Progenitor cell of endocrine pancreas (in vitro differentiated cells): ENCODE results near the gene TMEM35B. TPM values are rescaled to one million over a fixed set of nuclear protein-coding genes. Genes with fewer than 3 reads are reported as not detected.

Experiments used
- DNase-seq: peaks from one replicate; pipeline ENCODE4 v3.0.0; 2021; ENCODE audit warnings: low spot score; ENCODE audit not compliant: unreplicated experiment
- H3K27ac Mint-ChIP-seq: 2 replicates; pipeline ENCODE4 v1.8.0; 2021; ENCODE audit warnings: mild to moderate bottlenecking, moderate library complexity, mixed read lengths
- H3K27me3 Mint-ChIP-seq: 2 replicates; pipeline ENCODE4 v1.8.0; 2021; ENCODE audit warnings: mixed read lengths
- H3K36me3 Mint-ChIP-seq: 2 replicates; pipeline ENCODE4 v1.8.0; 2022; ENCODE audit warnings: mixed read lengths; ENCODE audit not compliant: insufficient read depth
- H3K4me1 Mint-ChIP-seq: 2 replicates; pipeline ENCODE4 v1.8.0; 2021; ENCODE audit warnings: low read depth, mixed read lengths
- H3K4me3 Mint-ChIP-seq: 2 replicates; pipeline ENCODE4 v1.8.0; 2021; ENCODE audit warnings: low read depth, mild to moderate bottlenecking, moderate library complexity, mixed read lengths
- H3K9me3 Mint-ChIP-seq: 2 replicates; pipeline ENCODE4 v1.8.0; 2021; ENCODE audit warnings: low read depth, mixed read lengths
- total RNA-seq: library from RNA; stranded (reverse); gene quantifications from 2 replicates; pipeline ENCODE4 v1.2.1, GENCODE V29; 2021
- TF ChIP-seq, protein P1 (sequence below): fragments of 200-600 bp; sonication (generic); IDR thresholded peaks from one replicate; pipeline ENCODE4 v1.5.0; 2021; ENCODE audit warnings: antibody characterized with exemption, mild to moderate bottlenecking; ENCODE audit not compliant: unreplicated experiment

The TMEM35B gene
- total RNA-seq, 1 donor from 2014 or later, result 10.0 TPM

DNA sequence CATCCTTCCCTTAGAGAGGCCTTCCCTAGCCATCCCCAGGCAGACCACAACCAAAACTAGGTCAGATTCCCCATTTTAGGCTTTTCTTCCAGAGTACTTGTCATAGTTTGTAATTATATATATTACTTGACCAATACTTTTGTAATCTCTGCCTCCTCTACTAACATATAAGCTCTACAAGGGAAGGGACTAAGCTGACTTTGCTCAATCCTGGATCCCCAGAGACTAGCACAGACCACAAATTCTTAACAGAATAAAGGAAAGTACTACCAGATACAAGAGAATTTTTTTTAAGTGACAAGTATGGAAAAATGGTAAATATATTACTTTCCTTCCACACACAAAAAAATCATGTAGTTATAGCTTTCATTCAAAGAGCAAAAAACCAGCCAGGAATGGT lies 44.6 kb upstream of the TMEM35B start:
- Mint-ChIP-seq H3K27ac (peak overlapping the region; percentile 10), H3K36me3 (peaks cover 11% of the 10 kb centered on the region), H3K4me1 (peaks cover 15% of the 10 kb centered on the region), H3K9me3 (peaks cover 13% of the 10 kb centered on the region), H3K27me3 (no peaks in the 10 kb centered on the region), H3K4me3 (peak overlapping the region; percentile 96)
- TF ChIP-seq, protein P1, sequence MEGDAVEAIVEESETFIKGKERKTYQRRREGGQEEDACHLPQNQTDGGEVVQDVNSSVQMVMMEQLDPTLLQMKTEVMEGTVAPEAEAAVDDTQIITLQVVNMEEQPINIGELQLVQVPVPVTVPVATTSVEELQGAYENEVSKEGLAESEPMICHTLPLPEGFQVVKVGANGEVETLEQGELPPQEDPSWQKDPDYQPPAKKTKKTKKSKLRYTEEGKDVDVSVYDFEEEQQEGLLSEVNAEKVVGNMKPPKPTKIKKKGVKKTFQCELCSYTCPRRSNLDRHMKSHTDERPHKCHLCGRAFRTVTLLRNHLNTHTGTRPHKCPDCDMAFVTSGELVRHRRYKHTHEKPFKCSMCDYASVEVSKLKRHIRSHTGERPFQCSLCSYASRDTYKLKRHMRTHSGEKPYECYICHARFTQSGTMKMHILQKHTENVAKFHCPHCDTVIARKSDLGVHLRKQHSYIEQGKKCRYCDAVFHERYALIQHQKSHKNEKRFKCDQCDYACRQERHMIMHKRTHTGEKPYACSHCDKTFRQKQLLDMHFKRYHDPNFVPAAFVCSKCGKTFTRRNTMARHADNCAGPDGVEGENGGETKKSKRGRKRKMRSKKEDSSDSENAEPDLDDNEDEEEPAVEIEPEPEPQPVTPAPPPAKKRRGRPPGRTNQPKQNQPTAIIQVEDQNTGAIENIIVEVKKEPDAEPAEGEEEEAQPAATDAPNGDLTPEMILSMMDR, result no peak
- no peak for DNase-seq

GRCh38 chr1:35016406-35016805 lies 31.3 kb upstream of the TMEM35B start:
- DNase-seq, result no peak
- Mint-ChIP-seq H3K9me3 (no peaks in the 10 kb centered on the region), H3K4me1 (no peaks in the 10 kb centered on the region), H3K27ac (no peak overlapping the region), H3K36me3 (peaks cover 3% of the 10 kb centered on the region), H3K4me3 (no peak overlapping the region), H3K27me3 (no peaks in the 10 kb centered on the region)
- TF ChIP-seq, protein P1, result no peak

DNA sequence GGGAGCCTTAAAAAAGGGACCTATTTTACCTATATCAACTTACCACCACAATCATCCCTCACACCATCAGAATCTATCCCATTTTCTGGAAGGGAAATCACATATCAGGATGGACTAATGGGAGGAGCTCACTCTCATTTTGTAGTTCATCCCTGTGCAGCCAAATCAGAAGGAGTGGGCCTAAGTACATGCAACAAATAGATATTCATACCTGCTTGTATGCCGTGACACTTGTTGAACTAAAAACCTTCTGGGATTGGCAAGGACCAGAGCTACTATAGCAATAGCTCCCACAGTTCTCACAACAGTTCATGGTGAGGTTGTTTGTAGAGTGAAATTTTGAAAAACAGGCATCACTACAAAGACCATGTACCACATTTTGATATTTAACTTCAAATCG lies 29.3 kb upstream of the TMEM35B start:
- TF ChIP-seq, protein P1, result no peak
- no peak for DNase-seq
- Mint-ChIP-seq H3K4me1 (no peaks in the 10 kb centered on the region), H3K36me3 (peaks cover 9% of the 10 kb centered on the region), H3K4me3 (no peak overlapping the region), H3K27ac (peak overlapping the region; percentile 25), H3K27me3 (no peaks in the 10 kb centered on the region), H3K9me3 (no peaks in the 10 kb centered on the region)

GRCh38 chr1:35005711-35006110 lies 20.6 kb upstream of the TMEM35B start:
- Mint-ChIP-seq H3K4me3 (no peak overlapping the region), H3K27me3 (no peaks in the 10 kb centered on the region), H3K9me3 (no peaks in the 10 kb centered on the region), H3K27ac (no peak overlapping the region), H3K4me1 (no peaks in the 10 kb centered on the region), H3K36me3 (peaks cover 11% of the 10 kb centered on the region)
- no peak for DNase-seq
- TF ChIP-seq, protein P1, result no peak

- Mint-ChIP-seq H3K27me3 (no peaks in the 10 kb centered on the region), H3K4me1 (peaks cover 4% of the 10 kb centered on the region), H3K36me3 (peaks cover 11% of the 10 kb centered on the region), H3K9me3 (no peaks in the 10 kb centered on the region), H3K27ac (no peak overlapping the region), H3K4me3 (no peak overlapping the region)
- no peak for DNase-seq
- TF ChIP-seq, protein P1, result no peak
Measured at GRCh38 chr1:35001743-35002142, 16.6 kb upstream of the TMEM35B start.
